CD4-positive, CD25-positive, alpha-beta regulatory T cell (primary cell): Measurements from ENCODE around the gene CEP250. TPM values are rescaled to one million over a fixed set of nuclear protein-coding genes. Genes with fewer than 3 reads are reported as not detected.

Experiments used
- ATAC-seq, 2 donors: fragments of 150-1000 bp; cut with Tn5 transposase; one replicate each; pipeline ENCODE4 v1.10.0; 2021; ENCODE audit warnings: low read depth in 2 of 2, moderate number of reproducible peaks in 2 of 2, moderate library complexity in 1 of 2
- DNase-seq, 3 donors: peaks; one replicate each; pipeline versions ENCODE4 v3.0.0 to v3.0.0-alpha.2; 2012 to 2022; ENCODE audit warnings: mixed read lengths in 1 of 3
- H3K27ac ChIP-seq: one replicate; pipeline ENCODE4 v1.7.0; 2013; ENCODE audit warnings: mild to moderate bottlenecking, low read length; ENCODE audit not compliant: insufficient read depth, poor library complexity, severe bottlenecking
- H3K27me3 ChIP-seq: one replicate; pipeline ENCODE4 v1.7.0; 2013; ENCODE audit warnings: low read length; ENCODE audit not compliant: control insufficient read depth, insufficient read depth
- H3K36me3 ChIP-seq: one replicate; pipeline ENCODE4 v1.7.0; 2013; ENCODE audit warnings: mild to moderate bottlenecking, low read length, moderate library complexity; ENCODE audit not compliant: control insufficient read depth, insufficient read depth
- H3K4me1 ChIP-seq: 2 replicates; pipeline ENCODE4 v1.7.0; 2013; ENCODE audit warnings: mild to moderate bottlenecking, low read length; ENCODE audit not compliant: insufficient read depth, control insufficient read depth, poor library complexity, severe bottlenecking
- H3K4me3 ChIP-seq: one replicate; pipeline ENCODE4 v1.7.0; 2013; ENCODE audit warnings: low read depth, mild to moderate bottlenecking, low read length, moderate library complexity
- H3K9me3 ChIP-seq, 2 experiments: 1 replicate in 1 of 2; 2 replicates in 1 of 2; pipeline ENCODE4 v1.7.0; 2013; ENCODE audit warnings: low read length in 2 of 2, mild to moderate bottlenecking in 1 of 2, moderate library complexity in 1 of 2; ENCODE audit not compliant: control insufficient read depth in 2 of 2
- H3K27ac Mint-ChIP-seq, 3 donors: one replicate each; pipeline ENCODE4 v1.8.0; 2020 to 2022; ENCODE audit warnings: mild to moderate bottlenecking in 3 of 3, mixed read lengths in 3 of 3, moderate library complexity in 2 of 3
- H3K27me3 Mint-ChIP-seq: one replicate; pipeline ENCODE4 v1.8.0; 2022; ENCODE audit warnings: mild to moderate bottlenecking, mixed read lengths
- H3K36me3 Mint-ChIP-seq: one replicate; pipeline ENCODE4 v1.8.0; 2020; ENCODE audit warnings: mixed read lengths
- H3K4me1 Mint-ChIP-seq, 4 donors: one replicate each; pipeline ENCODE4 v1.8.0; 2020 to 2022; ENCODE audit warnings: mixed read lengths in 4 of 4, mild to moderate bottlenecking in 1 of 4
- H3K4me3 Mint-ChIP-seq, 4 donors: one replicate each; pipeline ENCODE4 v1.8.0; 2020 to 2022; ENCODE audit warnings: mild to moderate bottlenecking in 4 of 4, mixed read lengths in 4 of 4, moderate library complexity in 3 of 4
- H3K9me3 Mint-ChIP-seq, 7 donors: one replicate each; pipeline ENCODE4 v1.8.0; 2020 to 2022; ENCODE audit warnings: mixed read lengths in 7 of 7, mild to moderate bottlenecking in 3 of 7, moderate library complexity in 2 of 7
- polyA plus RNA-seq, 4 donors: library from polyadenylated mRNA; unstranded; fragments of 300-500 nt; fragmentation: Illumina TruSeq; gene quantifications; one replicate each; pipeline ENCODE4 v1.2.3, GENCODE V29; 2021
- total RNA-seq: library from RNA; stranded (reverse); gene quantifications from one replicate; pipeline ENCODE4 v1.2.3, GENCODE V29; 2022

Gene CEP250
- total and polyA plus RNA-seq, 5 donors from 2014 or later, result 4.7 to 64.1 (median 4.9) TPM

DNA sequence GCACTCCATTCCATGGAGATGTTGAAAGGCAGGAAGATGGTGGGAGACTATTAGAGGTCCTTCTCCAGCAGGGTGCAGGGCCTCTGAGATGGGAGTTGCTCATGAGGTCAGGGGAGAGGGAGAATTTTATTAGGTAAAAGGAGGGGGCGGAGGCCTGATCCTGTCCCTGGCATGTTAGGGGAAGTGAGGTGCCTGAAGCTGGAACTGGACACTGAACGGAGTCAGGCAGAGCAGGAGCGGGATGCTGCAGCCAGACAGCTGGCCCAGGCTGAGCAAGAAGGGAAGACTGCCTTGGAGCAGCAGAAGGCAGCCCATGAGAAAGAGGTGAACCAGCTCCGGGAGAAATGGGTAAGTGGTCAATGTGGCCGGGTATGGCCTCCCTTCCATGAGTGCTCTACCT lies 24.4 kb downstream of the CEP250 start:
- H3K27ac Mint-ChIP-seq, result peak overlapping the region; percentile 37 to 76 (median 65)
- Histone ChIP-seq H3K27ac (no peak overlapping the region), H3K36me3 (peaks cover 62% of the 10 kb centered on the region), H3K4me1 (no peaks in the 10 kb centered on the region), H3K27me3 (no peaks in the 10 kb centered on the region), H3K4me3 (no peak overlapping the region), H3K9me3 (no peaks in the 10 kb centered on the region)
- DNase-seq (no peak), ATAC-seq (no peak)
- H3K4me3 Mint-ChIP-seq, result no peak overlapping the region
- no peaks in the 10 kb centered on the region for H3K27me3 Mint-ChIP-seq
- peaks cover 32% of the 10 kb centered on the region for H3K36me3 Mint-ChIP-seq
- peaks cover 0 to 3% (median 0%) of the 10 kb centered on the region in 7 donors for H3K9me3 Mint-ChIP-seq
- peaks cover 8 to 21% (median 14%) of the 10 kb centered on the region in 4 donors for H3K4me1 Mint-ChIP-seq

DNA sequence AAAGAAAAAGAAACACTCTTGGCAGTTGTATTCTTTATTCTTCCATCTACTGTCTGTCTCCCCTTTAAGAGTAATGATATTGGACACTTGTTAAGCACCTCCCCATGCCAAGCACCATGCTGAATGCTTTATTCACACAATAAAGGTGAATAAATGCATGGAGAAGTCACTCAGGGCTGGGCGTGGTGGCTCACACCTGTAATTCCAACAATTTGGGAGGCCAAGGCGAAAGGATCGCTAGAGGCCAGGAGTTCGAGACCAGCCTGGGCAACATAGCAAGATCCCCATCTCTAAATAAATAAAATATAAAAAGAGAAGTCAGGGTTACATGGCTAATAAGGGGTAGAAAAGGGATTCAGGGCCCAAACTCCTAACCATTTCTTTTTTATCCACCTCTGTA lies 32.1 kb downstream of the CEP250 start:
- H3K27me3 ChIP-seq, result no peaks in the 10 kb centered on the region
- Mint-ChIP-seq H3K9me3 (peaks cover 0 to 3% (median 0%) of the 10 kb centered on the region in 7 donors), H3K36me3 (peaks cover 34% of the 10 kb centered on the region), H3K4me1 (peaks cover 29 to 65% (median 52%) of the 10 kb centered on the region in 4 donors), H3K27me3 (no peaks in the 10 kb centered on the region), H3K27ac (peak overlapping the region in 1 of 3 donors; percentile 99), H3K4me3 (peak overlapping the region in 2 of 4 donors; percentile 32 to 100)
- H3K4me1 ChIP-seq, result peaks cover 44% of the 10 kb centered on the region
- no peak for DNase-seq
- H3K4me3 ChIP-seq, result peak overlapping the region; percentile 47
- no peak for ATAC-seq
- H3K9me3 ChIP-seq, result no peaks in the 10 kb centered on the region
- H3K36me3 ChIP-seq, result peaks cover 13% of the 10 kb centered on the region
- H3K27ac ChIP-seq, result no peak overlapping the region

DNA sequence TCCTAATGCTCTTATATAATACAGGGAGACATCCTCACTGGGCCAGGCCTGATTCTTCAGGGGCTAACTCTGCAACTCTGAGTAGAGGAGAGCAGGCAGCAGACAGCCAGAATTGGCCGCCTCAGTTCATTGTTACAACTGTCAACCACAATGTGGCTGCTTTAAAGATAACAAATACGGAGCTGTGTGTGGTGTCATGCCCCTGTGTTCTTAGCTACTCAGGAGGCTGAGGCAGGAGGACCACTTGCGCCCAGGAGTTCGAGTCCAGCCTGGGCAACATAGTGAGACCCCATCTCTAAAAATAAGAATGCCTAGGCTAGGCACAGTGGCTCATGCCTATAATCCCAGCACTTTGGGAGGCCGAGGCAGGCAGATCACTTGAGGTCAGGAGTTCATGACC lies 34.3 kb downstream of the CEP250 start:
- H3K4me3 Mint-ChIP-seq, result peak overlapping the region; percentile 98 to 100 (median 99)
- H3K9me3 ChIP-seq, result no peaks in the 10 kb centered on the region
- peak overlapping the region; percentile 84 for H3K27ac ChIP-seq
- DNase-seq (peak in 2 of 3 donors; percentile 8 to 27), ATAC-seq (no peak)
- peaks cover 31 to 80% (median 50%) of the 10 kb centered on the region in 4 donors for H3K4me1 Mint-ChIP-seq
- peaks cover 54% of the 10 kb centered on the region for H3K4me1 ChIP-seq
- H3K36me3 Mint-ChIP-seq, result peaks cover 38% of the 10 kb centered on the region
- no peaks in the 10 kb centered on the region for H3K27me3 ChIP-seq
- no peaks in the 10 kb centered on the region for H3K9me3 Mint-ChIP-seq
- peaks cover 23% of the 10 kb centered on the region for H3K36me3 ChIP-seq
- peak overlapping the region; percentile 99 for H3K4me3 ChIP-seq
- H3K27me3 Mint-ChIP-seq, result no peaks in the 10 kb centered on the region
- H3K27ac Mint-ChIP-seq, result peak overlapping the region in 2 of 3 donors; percentile 90 to 99

DNA sequence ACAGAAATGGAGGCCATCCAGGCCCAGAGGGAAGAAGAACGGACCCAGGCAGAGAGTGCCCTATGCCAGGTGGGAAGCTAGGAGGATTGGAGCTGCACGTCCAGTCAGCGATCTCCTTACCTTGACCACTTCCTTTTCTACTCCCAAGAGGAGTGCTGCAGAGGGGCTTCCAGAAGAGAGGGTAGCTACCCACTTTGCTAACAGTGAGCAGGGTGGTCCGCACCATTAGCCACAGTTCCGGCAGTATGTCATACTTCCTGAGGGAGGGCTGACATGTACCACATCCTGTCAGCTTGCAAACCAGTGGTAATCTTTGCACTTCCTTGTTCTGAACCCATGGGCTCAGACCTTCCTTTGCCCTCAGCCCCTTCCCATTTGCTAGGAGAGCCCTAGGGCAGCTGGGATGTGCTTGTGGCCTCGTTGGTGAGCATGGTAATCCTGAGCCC lies 35.4 kb downstream of the CEP250 start:
- no peaks in the 10 kb centered on the region for H3K27me3 Mint-ChIP-seq
- peaks cover 33 to 85% (median 51%) of the 10 kb centered on the region in 4 donors for H3K4me1 Mint-ChIP-seq

DNA sequence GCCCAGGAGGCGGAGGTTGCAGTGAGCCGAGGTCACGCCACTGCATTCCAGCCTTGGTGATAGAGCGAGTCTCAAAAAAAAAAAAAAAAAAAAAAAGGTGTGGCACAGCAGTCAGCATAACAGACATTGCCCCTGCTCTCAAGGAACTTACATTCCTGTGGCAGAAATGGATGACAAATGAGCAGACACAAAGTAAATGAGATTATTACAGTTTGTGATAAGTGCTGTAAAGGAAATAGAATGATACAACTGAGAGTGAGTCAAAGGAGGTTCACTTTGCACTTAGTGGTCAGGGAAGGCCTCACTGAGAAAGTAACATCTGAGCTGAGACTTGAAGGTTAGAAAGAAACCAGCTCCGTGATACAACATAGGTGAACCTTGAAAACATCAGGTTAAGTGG lies 36.4 kb downstream of the CEP250 start:
- Mint-ChIP-seq H3K4me3 (peak overlapping the region; percentile 98 to 100 (median 99)), H3K27ac (peak overlapping the region; percentile 85 to 99 (median 99)), H3K4me1 (peaks cover 33 to 80% (median 48%) of the 10 kb centered on the region in 4 donors), H3K9me3 (no peaks in the 10 kb centered on the region), H3K36me3 (peaks cover 48% of the 10 kb centered on the region), H3K27me3 (no peaks in the 10 kb centered on the region)
- H3K27ac ChIP-seq, result peak overlapping the region; percentile 84
- H3K36me3 ChIP-seq, result peaks cover 38% of the 10 kb centered on the region
- peak overlapping the region; percentile 99 for H3K4me3 ChIP-seq
- ATAC-seq (no peak), DNase-seq (peak in 1 of 3 donors; percentile 23)
- peaks cover 54% of the 10 kb centered on the region for H3K4me1 ChIP-seq
- no peaks in the 10 kb centered on the region for H3K27me3 ChIP-seq
- H3K9me3 ChIP-seq, result no peaks in the 10 kb centered on the region

More for the DNA sequence above, 35.4 kb downstream of the CEP250 start:
- ATAC-seq, result peak; percentile 100
- Mint-ChIP-seq H3K36me3 (peaks cover 48% of the 10 kb centered on the region), H3K9me3 (no peaks in the 10 kb centered on the region), H3K4me3 (peak overlapping the region; percentile 98 to 100 (median 99)), H3K27ac (peak overlapping the region; percentile 99 to 100 (median 99))
- H3K9me3 ChIP-seq, result no peaks in the 10 kb centered on the region
- H3K4me3 ChIP-seq, result peak overlapping the region; percentile 99
- peaks cover 32% of the 10 kb centered on the region for H3K36me3 ChIP-seq
- peaks cover 54% of the 10 kb centered on the region for H3K4me1 ChIP-seq
- H3K27ac ChIP-seq, result peak overlapping the region; percentile 84
- H3K27me3 ChIP-seq, result no peaks in the 10 kb centered on the region
- peak; percentile 47 to 88 (median 78) for DNase-seq

DNA sequence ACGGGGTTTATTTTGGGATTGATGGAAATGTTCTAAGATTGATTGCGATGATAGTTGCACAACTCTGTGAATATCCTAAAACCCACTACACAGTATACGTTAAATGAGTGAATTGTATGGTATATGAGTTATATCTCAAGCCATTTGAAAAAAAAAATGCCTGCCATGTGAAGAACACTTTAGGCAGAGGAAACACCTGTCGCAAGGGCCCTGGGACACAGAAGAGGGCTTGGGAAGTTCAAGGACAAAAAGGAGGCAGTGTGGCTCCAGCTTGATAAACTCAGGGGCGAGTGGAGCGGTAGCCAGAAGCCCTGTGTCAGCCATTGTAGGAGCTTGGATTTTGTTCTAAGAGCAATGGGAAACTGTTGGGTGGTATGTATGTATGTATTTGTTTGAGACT lies 37.0 kb downstream of the CEP250 start:
- Mint-ChIP-seq H3K36me3 (peaks cover 46% of the 10 kb centered on the region), H3K4me1 (peaks cover 33 to 77% (median 45%) of the 10 kb centered on the region in 4 donors), H3K9me3 (no peaks in the 10 kb centered on the region), H3K27me3 (no peaks in the 10 kb centered on the region), H3K4me3 (peak overlapping the region; percentile 98 to 100 (median 99)), H3K27ac (peak overlapping the region; percentile 84 to 99 (median 85))
- DNase-seq, result no peak
- peaks cover 53% of the 10 kb centered on the region for H3K4me1 ChIP-seq
- no peaks in the 10 kb centered on the region for H3K27me3 ChIP-seq
- H3K36me3 ChIP-seq, result peaks cover 43% of the 10 kb centered on the region
- no peak overlapping the region for H3K27ac ChIP-seq
- no peak for ATAC-seq
- peak overlapping the region; percentile 99 for H3K4me3 ChIP-seq
- no peaks in the 10 kb centered on the region for H3K9me3 ChIP-seq

DNA sequence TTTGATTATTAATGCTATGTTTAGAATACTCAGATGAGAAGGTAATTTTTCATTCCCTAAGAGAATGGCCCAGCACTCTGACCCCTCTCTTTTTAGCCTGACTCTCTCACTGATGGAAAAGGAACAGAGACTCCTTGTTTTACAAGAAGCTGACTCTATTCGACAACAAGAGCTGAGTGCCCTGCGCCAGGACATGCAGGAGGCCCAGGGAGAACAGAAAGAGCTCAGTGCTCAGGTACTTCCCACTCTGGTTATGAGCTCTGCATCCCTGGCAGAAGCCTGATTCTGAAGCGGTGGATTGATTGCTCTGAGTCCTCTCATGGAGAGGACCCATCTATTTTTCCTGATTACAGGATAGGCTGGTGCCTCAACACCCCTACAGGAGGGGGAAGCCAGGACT lies 41.1 kb downstream of the CEP250 start:
- Histone ChIP-seq H3K27ac (no peak overlapping the region), H3K36me3 (peaks cover 82% of the 10 kb centered on the region), H3K4me1 (peaks cover 19% of the 10 kb centered on the region), H3K9me3 (no peaks in the 10 kb centered on the region), H3K4me3 (no peak overlapping the region), H3K27me3 (no peaks in the 10 kb centered on the region)
- ATAC-seq (no peak), DNase-seq (no peak)
- H3K27me3 Mint-ChIP-seq, result no peaks in the 10 kb centered on the region
- no peak overlapping the region for H3K27ac Mint-ChIP-seq
- H3K9me3 Mint-ChIP-seq, result no peaks in the 10 kb centered on the region
- H3K4me1 Mint-ChIP-seq, result peaks cover 19 to 39% (median 24%) of the 10 kb centered on the region in 4 donors
- no peak overlapping the region for H3K4me3 Mint-ChIP-seq
- peaks cover 55% of the 10 kb centered on the region for H3K36me3 Mint-ChIP-seq

DNA sequence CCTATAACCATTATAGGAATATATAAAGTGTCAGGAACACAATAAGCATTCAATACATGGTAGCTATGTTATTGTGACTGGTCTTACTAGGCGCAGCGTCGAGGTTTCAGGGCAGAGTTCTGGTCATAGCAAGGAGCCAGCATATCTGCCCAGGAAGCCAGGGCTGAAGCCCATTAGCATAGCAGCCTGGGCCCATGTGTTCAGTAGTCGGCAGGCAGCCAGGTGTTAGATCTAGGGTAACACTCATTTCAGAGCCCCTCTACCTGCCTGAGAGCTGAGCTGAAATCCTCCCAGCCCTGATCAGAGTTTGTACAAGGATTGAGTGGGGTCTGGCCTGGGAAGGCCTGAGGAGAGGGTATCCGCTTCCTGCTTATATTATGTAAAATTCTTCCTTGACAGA lies 41.9 kb downstream of the CEP250 start:
- Histone ChIP-seq H3K27me3 (no peaks in the 10 kb centered on the region), H3K36me3 (peaks cover 90% of the 10 kb centered on the region), H3K9me3 (no peaks in the 10 kb centered on the region), H3K4me1 (peaks cover 11% of the 10 kb centered on the region), H3K27ac (no peak overlapping the region), H3K4me3 (no peak overlapping the region)
- peaks cover 58% of the 10 kb centered on the region for H3K36me3 Mint-ChIP-seq
- H3K27ac Mint-ChIP-seq, result no peak overlapping the region
- H3K27me3 Mint-ChIP-seq, result no peaks in the 10 kb centered on the region
- peaks cover 11 to 31% (median 19%) of the 10 kb centered on the region in 4 donors for H3K4me1 Mint-ChIP-seq
- H3K9me3 Mint-ChIP-seq, result no peaks in the 10 kb centered on the region
- DNase-seq, result no peak
- H3K4me3 Mint-ChIP-seq, result no peak overlapping the region
- no peak for ATAC-seq
